Gastrocnemius medialis (tissue), 4 donors: ENCODE data around the gene RERE. TPM values are rescaled to one million over a fixed set of nuclear protein-coding genes. Genes with fewer than 3 reads are reported as not detected.

Experiments
- ATAC-seq, 2 donors: fragments of 150-250 bp; one replicate each; pipeline ENCODE4 v1.9.1; 2016
- DNase-seq, 2 donors: peaks; one replicate each; pipeline ENCODE4 v3.0.0-alpha.2; 2019
- H3K27ac ChIP-seq, 4 donors: fragments of 200-600 bp; sonication (generic); 1 replicate in 1 of 4; 2 replicates in 3 of 4; pipeline ENCODE4 v1.5.1; 2016 to 2018; ENCODE audit warnings: mild to moderate bottlenecking in 2 of 4, moderate library complexity in 1 of 4
- H3K27me3 ChIP-seq, 3 donors: fragments of 200-600 bp; sonication (generic) in 2 of 3; 1 replicate in 1 of 3; 2 replicates in 2 of 3; pipeline versions ENCODE4 v1.5.1 to v1.6.0; 2016 to 2019; ENCODE audit warnings: mild to moderate bottlenecking in 1 of 3, moderate library complexity in 1 of 3
- H3K36me3 ChIP-seq, 2 donors: fragments of 200-600 bp; sonication (generic) in 1 of 2; one replicate each; pipeline ENCODE4 v1.5.1; 2017 to 2018
- H3K4me1 ChIP-seq, 2 donors: fragments of 200-600 bp; sonication (generic) in 1 of 2; one replicate each; pipeline ENCODE4 v1.5.1; 2016 to 2017; ENCODE audit warnings: mild to moderate bottlenecking in 2 of 2
- H3K4me3 ChIP-seq, 4 donors: fragments of 200-600 bp; sonication (generic) in 3 of 4; 1 replicate in 1 of 4; 2 replicates in 3 of 4; pipeline ENCODE4 v1.5.1; 2016 to 2019; ENCODE audit warnings: mild to moderate bottlenecking in 2 of 4
- H3K9me3 ChIP-seq, 3 donors: fragments of 200-600 bp; sonication (generic) in 2 of 3; 1 replicate in 1 of 3; 2 replicates in 2 of 3; pipeline ENCODE4 v1.5.1; 2016 to 2019
- POLR2A ChIP-seq, 2 donors: fragments of 450-650 bp; IDR thresholded peaks; one replicate each; pipeline ENCODE4 v1.6.1; 2017; ENCODE audit warnings: antibody characterized with exemption in 2 of 2, mild to moderate bottlenecking in 2 of 2, moderate library complexity in 2 of 2
- in situ Hi-C, 4 donors: fragments of 200-750 bp; cut with MboI; loops; one replicate each; pipeline versions ENCODE4 v1.15.0 to v1.8.0; 2017; ENCODE audit warnings: low sequenced_read_pairs in 4 of 4
- intact Hi-C: fragments of 100-400 bp; cut with DNase I; formaldehyde crosslinking; loops from one replicate; pipeline ENCODE4 v1.15.1; 2023; ENCODE audit warnings: low total_unique reads
- total RNA-seq, 4 donors: library from RNA; depleted of rRNA; stranded (reverse); fragments of >200 nt; gene quantifications; one replicate each; pipeline versions ENCODE4 v1.1.0 to v1.2.3, GENCODE V29; 2016
- TF ChIP-seq, protein P1 (sequence below), 5 experiments: fragments of 450-650 bp in 3 of 5; fragments of 200-600 bp in 2 of 5; sonication (generic) in 2 of 5; IDR thresholded peaks in 4 of 5; conservative IDR thresholded peaks in 1 of 5; 1 replicate in 4 of 5; 2 replicates in 1 of 5; pipeline ENCODE4 v1.5.1; 2016 to 2019; ENCODE audit warnings: antibody characterized with exemption in 5 of 5, mild to moderate bottlenecking in 3 of 5, moderate library complexity in 3 of 5

The RERE gene
- total RNA-seq, 4 donors from 2014 or later = 60.8 to 106 (median 102) TPM

DNA sequence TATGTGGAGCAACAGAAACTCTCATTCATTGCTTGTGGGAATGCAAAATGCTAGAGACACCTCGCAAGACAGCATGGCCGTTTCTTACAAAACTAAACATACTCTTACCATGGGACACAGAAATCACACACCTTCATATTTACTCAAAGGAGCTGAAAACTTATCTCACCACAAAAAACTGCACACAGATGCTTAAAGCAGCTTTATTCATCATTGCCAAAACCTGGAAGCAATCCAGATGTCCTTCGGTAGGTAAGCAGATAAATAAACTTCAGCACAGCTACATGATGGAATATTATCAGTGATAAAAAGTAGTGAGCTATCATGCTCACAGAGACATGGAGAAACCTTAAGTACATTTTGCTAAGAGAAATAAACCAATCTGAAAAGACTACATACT, 124.3 kb downstream of the RERE start:
- no peaks in the 10 kb centered on the region for H3K9me3 ChIP-seq
- in situ Hi-C loops (loop anchor here in 1 of 4 donors (10.0 kb wide), 1 partner anchor 48 kb away; no protein-coding TSS in a partner anchor), intact Hi-C loops (no loop called here)

DNA sequence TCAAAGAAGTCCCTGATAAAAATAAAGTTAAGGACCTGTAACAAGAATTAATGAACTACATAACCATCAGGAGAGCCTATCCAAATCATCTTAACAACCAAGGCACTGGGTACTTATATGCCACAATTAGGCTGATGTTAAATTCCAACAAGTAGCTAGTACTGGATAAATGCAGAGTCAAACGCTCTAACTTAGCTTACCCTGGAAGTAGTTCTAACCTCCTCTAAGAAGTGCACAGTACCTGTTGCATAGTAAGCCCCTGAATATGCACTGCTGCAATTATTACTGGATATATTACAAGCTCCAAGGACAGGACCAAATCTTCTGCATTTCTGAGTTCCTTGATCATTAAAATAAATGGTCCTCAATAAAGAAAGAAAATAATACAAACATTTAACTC, 125.8 kb downstream of the RERE start:
- ATAC-seq = no peak
- in situ Hi-C loops = loop anchor here in 1 of 4 donors (10.0 kb wide), 1 partner anchor 47 kb away; no protein-coding TSS in a partner anchor
- intact Hi-C loops = no loop called here

More for the DNA sequence above, 124.3 kb downstream of the RERE start:
- Histone ChIP-seq H3K36me3 (no peaks in the 10 kb centered on the region), H3K4me3 (no peak overlapping the region), H3K27ac (no peak overlapping the region), H3K4me1 (peaks cover 4 to 5% of the 10 kb centered on the region in 2 donors), H3K27me3 (no peaks in the 10 kb centered on the region)
- TF ChIP-seq, protein P1, sequence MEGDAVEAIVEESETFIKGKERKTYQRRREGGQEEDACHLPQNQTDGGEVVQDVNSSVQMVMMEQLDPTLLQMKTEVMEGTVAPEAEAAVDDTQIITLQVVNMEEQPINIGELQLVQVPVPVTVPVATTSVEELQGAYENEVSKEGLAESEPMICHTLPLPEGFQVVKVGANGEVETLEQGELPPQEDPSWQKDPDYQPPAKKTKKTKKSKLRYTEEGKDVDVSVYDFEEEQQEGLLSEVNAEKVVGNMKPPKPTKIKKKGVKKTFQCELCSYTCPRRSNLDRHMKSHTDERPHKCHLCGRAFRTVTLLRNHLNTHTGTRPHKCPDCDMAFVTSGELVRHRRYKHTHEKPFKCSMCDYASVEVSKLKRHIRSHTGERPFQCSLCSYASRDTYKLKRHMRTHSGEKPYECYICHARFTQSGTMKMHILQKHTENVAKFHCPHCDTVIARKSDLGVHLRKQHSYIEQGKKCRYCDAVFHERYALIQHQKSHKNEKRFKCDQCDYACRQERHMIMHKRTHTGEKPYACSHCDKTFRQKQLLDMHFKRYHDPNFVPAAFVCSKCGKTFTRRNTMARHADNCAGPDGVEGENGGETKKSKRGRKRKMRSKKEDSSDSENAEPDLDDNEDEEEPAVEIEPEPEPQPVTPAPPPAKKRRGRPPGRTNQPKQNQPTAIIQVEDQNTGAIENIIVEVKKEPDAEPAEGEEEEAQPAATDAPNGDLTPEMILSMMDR (IDR thresholded peaks at IDR 0.05 in 4 of 5, conservative IDR thresholded peaks at IDR 0.05 in 1 of 5) = no peak
- no peak for TF ChIP-seq POLR2A (IDR thresholded peaks at IDR 0.05)
- ATAC-seq = no peak
- DNase-seq = no peak

DNA sequence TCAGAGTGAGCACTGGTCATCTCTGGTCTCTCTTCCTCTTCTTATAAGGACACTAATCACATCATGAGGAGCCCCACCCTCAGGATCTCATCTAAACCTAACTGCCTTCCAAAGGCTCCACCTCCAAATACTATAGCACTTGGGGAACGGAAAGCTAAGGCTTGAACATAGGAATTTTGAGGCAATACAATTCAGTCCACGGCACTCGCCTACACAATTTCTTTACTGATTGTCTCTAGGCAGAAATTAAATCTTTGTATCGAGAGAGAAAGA, 127.3 kb downstream of the RERE start:
- in situ Hi-C loops (loop anchor here in 1 of 4 donors (10.0 kb wide), 1 partner anchor 45 kb away; no protein-coding TSS in a partner anchor), intact Hi-C loops (no loop called here)
- no peaks in the 10 kb centered on the region for H3K27me3 ChIP-seq
- ATAC-seq (no peak), DNase-seq (no peak)
- H3K36me3 ChIP-seq = no peaks in the 10 kb centered on the region
- H3K4me1 ChIP-seq = peaks cover 4 to 14% of the 10 kb centered on the region in 2 donors
- no peak overlapping the region for H3K4me3 ChIP-seq
- no peaks in the 10 kb centered on the region for H3K9me3 ChIP-seq
- H3K27ac ChIP-seq = no peak overlapping the region
- no peak for TF ChIP-seq POLR2A (IDR thresholded peaks at IDR 0.05)
- TF ChIP-seq, protein P1 (IDR thresholded peaks at IDR 0.05 in 4 of 5, conservative IDR thresholded peaks at IDR 0.05 in 1 of 5) = no peak

More for the DNA sequence above, 125.8 kb downstream of the RERE start:
- no peak for DNase-seq
- Histone ChIP-seq H3K27ac (no peak overlapping the region), H3K9me3 (no peaks in the 10 kb centered on the region), H3K4me1 (peaks cover 4 to 14% of the 10 kb centered on the region in 2 donors), H3K4me3 (no peak overlapping the region), H3K27me3 (no peaks in the 10 kb centered on the region), H3K36me3 (no peaks in the 10 kb centered on the region)
- no peak for TF ChIP-seq POLR2A (IDR thresholded peaks at IDR 0.05)
- TF ChIP-seq, protein P1 (IDR thresholded peaks at IDR 0.05 in 4 of 5, conservative IDR thresholded peaks at IDR 0.05 in 1 of 5) = no peak

DNA sequence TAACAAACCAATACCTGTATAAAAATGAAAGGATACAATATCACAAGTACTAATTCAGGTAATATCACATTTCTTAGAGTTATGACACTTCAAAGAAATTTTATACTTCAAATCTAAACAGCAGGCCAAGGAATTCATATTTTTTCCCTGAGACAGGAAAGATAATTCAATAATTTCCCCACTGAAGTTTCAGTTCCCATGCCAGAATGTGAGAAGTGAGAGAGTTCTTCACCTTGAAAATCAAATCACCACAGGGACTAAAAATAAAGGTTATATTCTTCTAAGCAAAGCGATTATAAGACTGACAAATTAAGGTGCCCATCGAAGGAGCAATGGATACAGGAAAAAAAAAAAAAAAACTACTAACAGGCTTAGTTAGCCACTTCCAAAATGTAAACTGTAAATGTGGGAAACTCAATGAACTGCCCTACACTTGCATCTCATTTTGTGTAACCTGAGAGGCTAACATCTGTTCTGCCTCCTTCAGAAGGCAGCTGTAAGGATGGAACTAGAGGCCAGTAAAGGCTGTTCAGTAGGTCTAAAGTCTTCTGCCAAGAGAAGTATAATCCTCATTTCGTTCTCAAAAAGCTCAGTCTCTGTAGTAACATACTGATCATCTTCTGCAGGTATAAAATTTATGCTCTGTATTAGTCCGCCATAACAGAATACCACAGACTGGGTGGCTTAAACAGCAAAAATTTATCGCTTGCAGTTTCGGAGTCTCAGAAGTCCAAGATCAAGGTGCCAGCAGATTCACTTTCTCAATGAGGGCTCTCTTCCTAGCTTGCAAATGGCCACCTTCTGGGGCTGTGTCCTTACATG, 127.8 kb downstream of the RERE start:
- no peaks in the 10 kb centered on the region for H3K36me3 ChIP-seq
- no peak overlapping the region for H3K4me3 ChIP-seq
- intact Hi-C loops = no loop called here
- peaks cover 4 to 14% of the 10 kb centered on the region in 2 donors for H3K4me1 ChIP-seq
- in situ Hi-C loops = loop anchor here in 1 of 4 donors (10.0 kb wide), 1 partner anchor 45 kb away; no protein-coding TSS in a partner anchor
- ATAC-seq (no peak), DNase-seq (no peak)
- TF ChIP-seq POLR2A (IDR thresholded peaks at IDR 0.05) = no peak
- TF ChIP-seq, protein P1 (IDR thresholded peaks at IDR 0.05 in 4 of 5, conservative IDR thresholded peaks at IDR 0.05 in 1 of 5) = no peak
- H3K27me3 ChIP-seq = no peaks in the 10 kb centered on the region
- H3K9me3 ChIP-seq = no peaks in the 10 kb centered on the region
- H3K27ac ChIP-seq = no peak overlapping the region
